HG03432 (cell line): ENCODE measurements around the gene NAIF1.
"Not testable (repeated sequence)": the region's sequence is repeated elsewhere in the genome, so short reads cannot be mapped to it uniquely, and the experiment has no call there.

Source experiments
- ATAC-seq: cut with Tn5 transposase; IDR thresholded peaks from one replicate; pipeline ENCODE4 v1.9.1; 2021; ENCODE audit warnings: mild to moderate bottlenecking, moderate library complexity; ENCODE audit not compliant: unreplicated experiment

NAIF1 gene

GRCh38 chr9:128062846-128063831 lies 4.0 kb downstream of the NAIF1 start:
- ATAC-seq: no peak

GRCh38 chr9:128062279-128062678 lies 4.8 kb downstream of the NAIF1 start:
- no peak for ATAC-seq

- no peak for ATAC-seq
Measured at GRCh38 chr9:128061275-128061960, 5.7 kb downstream of the NAIF1 start.

- ATAC-seq: no peak
Measured at GRCh38 chr9:128059365-128059983, 7.6 kb downstream of the NAIF1 start.

GRCh38 chr9:128057724-128058409 lies 9.3 kb downstream of the NAIF1 start:
- no peak for ATAC-seq

GRCh38 chr9:128056887-128057723 lies 10.0 kb downstream of the NAIF1 start:
- no peak for ATAC-seq

GRCh38 chr9:128056086-128056485 lies 11.0 kb downstream of the NAIF1 start:
- no peak for ATAC-seq

GRCh38 chr9:128055344-128056040 lies 11.6 kb downstream of the NAIF1 start:
- ATAC-seq: no peak

GRCh38 chr9:128054087-128054486 lies 13.0 kb downstream of the NAIF1 start:
- ATAC-seq: no peak

GRCh38 chr9:128053560-128053959 lies 13.6 kb downstream of the NAIF1 start:
- ATAC-seq: no peak

GRCh38 chr9:128051932-128052709 lies 15.0 kb downstream of the NAIF1 start:
- no peak for ATAC-seq

- ATAC-seq: no peak
Measured at GRCh38 chr9:128049843-128050242, 17.3 kb downstream of the NAIF1 start.

GRCh38 chr9:128048663-128049062 lies 18.5 kb downstream of the NAIF1 start:
- no peak for ATAC-seq

GRCh38 chr9:128047231-128047630 lies 19.9 kb downstream of the NAIF1 start:
- no peak for ATAC-seq

- ATAC-seq: no peak
Measured at GRCh38 chr9:128045831-128046230, 21.3 kb downstream of the NAIF1 start.

- ATAC-seq: not testable (repeated sequence)
Measured at GRCh38 chr9:128045409-128045808, 21.7 kb downstream of the NAIF1 start.

GRCh38 chr9:128043467-128043868 lies 23.7 kb downstream of the NAIF1 start:
- ATAC-seq: no peak

- ATAC-seq: no peak
Measured at GRCh38 chr9:128042043-128042442, 25.1 kb downstream of the NAIF1 start.

- not testable (repeated sequence) for ATAC-seq
Measured at GRCh38 chr9:128040783-128041182, 26.3 kb downstream of the NAIF1 start.
